Stimulated activated CD8-positive, alpha-beta memory T cell treated with anti-CD3 and anti-CD28 coated beads, Interleukin-15, amount 100 ng/mL, for 48 hours (primary cell): Measurements from ENCODE around the gene ASPSCR1.

Experiments
- DNase-seq, 2 donors: peaks; one replicate each; pipeline ENCODE4 v3.0.0-alpha.2; 2020; ENCODE audit warnings: low read depth in 2 of 2

Gene ASPSCR1

DNA sequence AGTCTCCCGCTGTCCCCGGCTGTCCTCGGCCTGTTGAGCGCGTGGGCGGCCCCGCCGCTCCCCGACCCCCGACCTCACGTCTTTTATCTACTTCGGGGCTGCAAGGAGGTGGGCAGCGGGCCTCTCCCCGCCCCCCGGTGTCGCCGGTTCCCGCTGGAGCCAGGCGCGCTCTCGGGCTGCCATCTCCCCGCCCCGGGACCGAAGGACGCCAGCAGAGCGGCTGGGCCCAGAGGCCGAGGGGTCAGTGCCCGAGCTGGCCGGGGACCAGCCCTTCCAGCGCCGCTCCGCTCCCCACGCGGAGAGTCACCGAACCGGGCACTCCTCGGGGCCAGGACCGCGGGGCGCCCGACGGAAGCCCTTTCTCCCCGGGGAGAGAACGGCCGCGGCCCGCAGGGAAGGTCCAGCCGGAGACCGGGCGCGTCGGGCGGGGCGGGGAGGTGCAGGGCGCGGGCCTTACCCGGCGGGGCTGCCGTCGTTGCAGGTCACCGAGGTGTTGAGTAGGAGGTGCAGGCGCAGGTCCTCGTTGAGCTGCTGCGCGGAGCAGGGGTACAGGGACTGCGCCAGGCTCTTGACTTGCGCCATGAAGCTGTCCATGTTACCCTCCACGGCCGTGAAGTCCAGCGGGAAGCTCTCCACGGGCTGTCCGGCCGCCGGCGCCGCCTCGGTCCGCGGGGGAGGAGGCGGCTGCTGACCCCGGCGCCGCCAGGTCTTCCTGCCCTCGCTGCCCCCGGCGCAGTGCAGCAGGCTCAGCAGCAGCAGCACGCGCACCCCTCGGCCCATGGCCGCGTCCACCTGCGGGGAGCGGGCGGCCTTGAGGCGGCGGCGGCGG lies 17.1 kb upstream of the ASPSCR1 start:
- DNase-seq: no peak

- no peak for DNase-seq
Measured at GRCh38 chr17:81961087-81961511, 16.3 kb upstream of the ASPSCR1 start, which contains the start of gene NOTUM. NOTUM (minus strand) TSS chr17:81961187; CDS start chr17:81960909, 278 bp downstream.

- DNase-seq: no peak
Measured at GRCh38 chr17:81961521-81962498, 15.6 kb upstream of the ASPSCR1 start.

- no peak for DNase-seq
Measured at GRCh38 chr17:81962499-81963441, 14.7 kb upstream of the ASPSCR1 start.

DNA sequence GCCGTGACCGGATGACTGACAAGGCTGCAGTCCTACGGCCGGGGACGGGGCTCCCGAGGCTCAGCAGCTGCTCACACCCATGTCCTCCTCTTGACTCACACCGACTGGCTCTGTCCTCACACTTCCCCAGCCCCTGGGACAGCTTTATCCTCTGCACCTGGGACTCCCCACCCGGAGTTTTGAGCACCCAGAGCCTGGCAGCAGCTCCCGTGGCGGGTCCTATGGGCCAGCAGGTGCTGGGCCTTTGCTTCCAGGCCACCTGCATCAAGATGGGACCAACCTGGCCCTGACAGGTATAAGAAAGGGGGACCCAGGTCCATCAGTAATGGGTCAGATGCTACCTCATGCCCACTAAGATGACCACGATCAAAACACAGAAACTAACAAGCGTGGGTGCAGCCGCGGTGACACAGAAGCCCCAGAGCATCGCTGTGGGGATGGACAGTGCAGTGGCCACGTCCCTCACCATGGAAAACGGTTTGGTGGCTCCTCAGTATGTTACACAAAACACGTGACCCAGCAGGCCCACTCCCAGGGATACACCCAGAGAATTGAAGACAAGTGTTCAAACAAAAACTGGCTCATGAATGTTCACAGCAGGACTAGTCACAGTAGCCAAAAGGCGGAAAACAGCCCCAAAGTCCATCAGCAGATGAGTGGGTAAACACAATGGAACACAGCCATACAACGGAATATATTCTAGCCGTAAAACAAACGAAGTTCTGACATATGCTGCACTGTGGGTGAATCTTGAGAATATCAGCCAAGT lies 13.2 kb upstream of the ASPSCR1 start:
- no peak for DNase-seq

DNA sequence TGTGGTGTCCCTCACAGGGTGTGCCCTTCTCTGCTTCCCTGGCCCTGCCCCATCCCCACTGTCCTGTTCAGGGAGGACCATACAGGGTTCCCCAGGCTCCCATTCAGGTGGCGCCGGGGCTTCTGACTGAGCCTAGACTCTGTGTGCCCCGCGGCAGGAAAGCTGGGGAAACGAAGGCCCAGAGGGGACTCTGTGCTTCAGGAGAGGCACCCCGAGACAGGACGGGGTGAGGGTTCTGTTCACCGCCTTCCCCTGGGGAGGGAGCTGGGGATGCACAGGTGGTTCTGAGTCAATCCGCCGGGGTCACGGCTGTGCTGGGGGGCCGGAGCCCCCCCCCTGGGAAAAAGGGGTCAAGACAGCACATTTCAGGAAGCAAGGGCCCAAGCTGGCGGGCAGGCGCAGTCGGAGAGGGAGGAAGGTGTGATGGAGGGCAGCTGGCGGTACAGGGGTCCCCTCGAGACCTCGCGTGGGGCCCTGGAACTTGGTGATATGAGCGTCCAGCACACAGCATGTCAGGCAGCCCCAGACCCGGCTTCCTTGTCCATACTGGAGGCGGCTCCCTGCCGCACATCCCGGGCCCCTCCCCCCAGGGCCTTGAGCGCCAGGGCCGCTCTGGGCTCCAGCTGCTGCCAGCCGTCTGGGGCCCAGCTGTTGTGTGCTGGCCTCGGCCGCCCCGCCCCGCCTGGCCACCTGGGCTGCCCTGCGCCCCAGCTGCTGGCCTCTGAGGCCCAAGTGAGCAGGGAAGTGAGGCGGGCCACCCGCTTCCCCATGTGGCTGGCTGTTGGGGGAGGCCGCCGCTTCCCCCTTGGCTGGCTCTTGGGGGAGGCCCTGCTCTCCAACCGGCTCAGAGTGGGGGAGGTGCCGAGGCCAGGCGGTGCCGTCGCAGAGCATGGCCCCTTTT lies 10.8 kb upstream of the ASPSCR1 start:
- DNase-seq: no peak

DNA sequence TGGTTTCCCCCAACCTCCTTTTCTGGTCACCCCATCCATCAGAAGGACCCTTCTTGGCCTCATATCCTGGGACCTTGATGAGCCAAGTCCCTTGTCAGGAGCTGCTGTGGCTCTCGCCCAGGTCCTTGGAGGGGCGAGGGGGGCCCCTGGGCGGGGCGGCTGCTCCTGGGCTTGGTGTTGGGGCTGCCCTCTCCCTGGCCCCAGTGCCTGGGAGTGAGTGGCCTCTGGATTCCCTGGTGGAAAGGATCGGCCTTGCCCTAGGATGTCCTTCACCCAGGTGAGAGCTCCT lies 10.2 kb upstream of the ASPSCR1 start:
- no peak for DNase-seq

GRCh38 chr17:81967533-81968395 lies 9.7 kb upstream of the ASPSCR1 start:
- DNase-seq: peak; percentile 81 to 83

- no peak for DNase-seq
Measured at GRCh38 chr17:81968396-81968745, 9.1 kb upstream of the ASPSCR1 start.

DNA sequence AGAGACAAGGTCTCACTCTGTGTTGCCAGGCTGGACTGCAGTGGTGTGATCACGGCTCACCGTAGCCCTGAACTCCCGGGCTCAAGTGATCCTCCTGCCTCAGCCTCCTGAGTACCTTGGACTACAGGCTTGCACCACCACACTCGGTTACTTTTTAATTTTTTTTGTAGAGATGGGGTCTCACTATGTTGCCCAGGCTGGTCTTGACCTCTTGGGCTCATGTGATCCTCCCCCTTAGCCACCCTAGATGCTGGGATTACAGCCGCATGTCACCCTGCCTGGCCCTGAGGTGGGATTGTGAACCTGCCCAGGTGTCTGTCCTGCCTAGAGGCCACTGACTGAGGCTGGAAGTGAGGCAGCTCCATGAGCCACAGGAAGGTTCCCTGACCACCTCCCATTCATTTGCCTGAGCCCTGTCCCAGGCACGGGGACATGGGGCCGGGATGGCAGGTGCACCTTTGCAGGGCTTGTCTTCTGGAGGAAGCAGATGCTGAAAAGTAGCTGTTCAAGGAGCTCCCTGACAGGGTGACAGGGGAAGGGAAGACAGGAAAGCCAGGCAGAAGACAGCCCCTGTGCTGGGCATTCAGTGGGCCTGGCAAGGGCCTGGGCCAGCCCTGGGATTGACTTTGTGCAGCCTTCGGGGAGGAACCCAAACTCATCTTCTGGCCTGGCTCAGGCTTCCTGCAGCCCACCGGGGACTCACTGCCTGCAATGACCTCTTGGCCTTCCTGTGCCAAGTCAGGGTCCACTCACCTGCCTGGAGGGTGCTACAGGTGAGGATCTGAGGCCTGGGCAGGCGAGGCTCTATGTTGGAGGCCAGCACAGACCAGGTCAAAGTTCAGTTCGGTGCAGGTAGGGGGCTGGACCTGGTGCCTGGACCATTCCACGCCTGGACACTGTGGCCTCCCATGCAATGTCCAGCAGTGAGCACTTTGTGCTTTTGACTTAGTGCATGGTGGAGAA lies 8.3 kb upstream of the ASPSCR1 start:
- no peak for DNase-seq

DNA sequence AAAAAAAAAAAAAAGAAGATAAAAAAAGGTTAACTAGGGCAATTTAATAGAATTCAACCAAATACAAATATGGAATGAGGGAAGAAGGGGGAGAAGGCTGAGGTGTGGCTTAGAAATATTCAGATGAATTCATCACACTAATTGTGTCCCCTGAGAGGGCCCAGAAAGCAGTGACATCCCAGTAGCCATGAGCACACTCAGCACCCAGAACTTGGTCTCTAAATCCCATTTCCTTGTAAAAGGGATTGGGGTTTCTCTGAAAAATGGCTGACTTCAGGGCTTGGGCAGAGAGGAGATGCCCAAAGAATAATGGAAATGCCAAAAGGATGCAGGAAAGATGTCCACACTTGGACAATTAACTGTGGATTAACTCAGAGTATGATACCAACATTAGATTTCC lies 4.0 kb upstream of the ASPSCR1 start:
- DNase-seq: no peak

DNA sequence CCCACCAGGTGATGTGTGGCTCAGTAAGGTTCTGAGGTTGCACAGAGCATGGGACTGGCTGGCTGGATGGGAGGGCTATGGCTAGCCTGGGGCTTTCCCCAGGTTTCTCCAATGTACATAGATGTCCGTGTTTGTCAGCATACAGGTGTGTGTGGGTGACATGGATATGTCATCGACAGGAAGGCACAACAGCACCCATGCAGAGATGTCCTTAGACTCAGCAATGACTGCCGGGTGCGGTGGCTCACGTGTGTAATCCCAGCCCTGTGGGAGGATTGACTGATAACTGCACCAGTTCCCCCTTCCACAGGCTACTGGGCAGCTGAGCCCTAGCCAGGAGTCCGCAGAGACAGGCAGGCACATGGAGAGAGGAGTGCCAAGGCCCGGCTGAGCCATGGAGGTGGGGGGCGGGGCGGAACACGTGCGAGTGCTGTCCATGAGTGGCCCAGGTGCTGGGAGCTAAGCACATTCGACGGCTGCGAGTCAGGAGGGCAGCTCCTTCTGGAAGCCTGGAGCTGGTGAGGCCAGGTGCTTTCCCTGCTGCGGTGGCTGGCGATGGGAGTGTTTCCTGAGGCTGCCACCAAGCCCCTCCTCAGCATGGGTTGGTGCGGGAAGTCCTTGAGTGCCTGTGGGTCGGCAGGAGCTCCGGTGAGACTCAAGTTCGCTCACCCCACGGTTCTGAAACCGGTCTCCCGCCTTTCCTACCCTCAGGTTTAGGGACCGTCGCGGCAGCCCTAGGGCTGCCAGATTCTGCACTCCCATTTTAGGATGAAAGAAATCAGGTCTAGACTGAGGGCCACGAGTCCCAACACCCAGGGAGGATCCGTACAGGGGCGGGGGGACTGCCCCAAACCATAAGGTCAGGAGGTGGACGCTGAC lies 858 bp upstream of the ASPSCR1 start:
- no peak for DNase-seq

DNA sequence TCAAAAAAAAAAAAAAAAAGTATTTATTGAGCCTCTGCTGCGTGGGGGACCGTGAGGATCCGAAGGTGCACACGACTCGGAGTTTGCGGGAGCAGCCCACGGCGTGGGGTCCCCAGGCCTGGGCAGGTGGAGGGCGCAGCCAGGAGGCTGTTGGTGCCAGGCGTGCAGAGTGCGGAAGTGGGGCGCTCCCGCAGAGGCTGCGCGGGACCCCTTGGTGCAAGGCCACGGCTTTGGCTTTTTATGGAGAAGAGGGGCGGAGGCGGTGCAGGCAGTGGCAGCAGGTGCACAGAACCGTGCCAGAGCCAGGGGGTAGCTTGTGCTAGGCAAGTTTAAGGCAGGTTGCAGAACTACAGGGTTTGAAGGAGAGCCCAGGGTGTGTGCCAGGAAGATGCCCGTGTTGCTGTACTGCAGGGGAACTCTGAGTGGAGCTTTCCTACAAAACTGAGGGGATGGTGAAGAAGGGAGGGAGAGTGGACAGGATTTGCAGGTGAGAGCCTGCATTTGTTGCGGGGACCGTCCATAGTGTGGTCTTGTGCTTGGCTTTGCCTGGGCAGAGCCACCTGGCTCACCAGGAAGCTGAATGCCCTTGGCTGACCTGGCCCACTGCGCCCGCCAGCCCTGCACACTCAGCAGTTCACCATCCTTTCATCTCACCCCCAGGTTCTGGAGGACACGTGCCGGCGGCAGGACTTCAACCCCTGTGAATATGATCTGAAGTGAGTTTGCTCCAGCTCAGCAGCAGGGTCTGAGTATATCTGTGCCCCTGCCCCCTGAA lies 1.3 kb downstream of the ASPSCR1 start:
- no peak for DNase-seq

DNA sequence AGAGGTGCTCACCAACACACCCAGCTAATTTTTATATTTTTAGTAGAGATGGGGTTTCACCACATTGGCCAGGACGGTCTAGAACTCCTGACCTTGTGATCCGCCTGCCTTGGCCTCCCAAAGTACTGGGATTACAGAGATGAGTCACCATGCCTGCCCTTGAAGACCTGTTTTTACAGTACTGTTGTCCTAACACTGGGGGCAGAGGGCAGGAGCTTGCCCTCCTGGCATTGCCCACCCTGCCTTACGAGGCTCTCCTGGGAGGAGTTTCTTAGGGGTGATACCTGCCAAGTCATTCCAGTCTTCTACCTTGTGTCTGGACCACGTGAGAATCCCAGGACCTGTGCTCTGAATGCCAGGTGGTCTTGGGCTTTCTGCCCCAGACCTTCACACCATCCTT lies 2.7 kb downstream of the ASPSCR1 start:
- no peak for DNase-seq

DNA sequence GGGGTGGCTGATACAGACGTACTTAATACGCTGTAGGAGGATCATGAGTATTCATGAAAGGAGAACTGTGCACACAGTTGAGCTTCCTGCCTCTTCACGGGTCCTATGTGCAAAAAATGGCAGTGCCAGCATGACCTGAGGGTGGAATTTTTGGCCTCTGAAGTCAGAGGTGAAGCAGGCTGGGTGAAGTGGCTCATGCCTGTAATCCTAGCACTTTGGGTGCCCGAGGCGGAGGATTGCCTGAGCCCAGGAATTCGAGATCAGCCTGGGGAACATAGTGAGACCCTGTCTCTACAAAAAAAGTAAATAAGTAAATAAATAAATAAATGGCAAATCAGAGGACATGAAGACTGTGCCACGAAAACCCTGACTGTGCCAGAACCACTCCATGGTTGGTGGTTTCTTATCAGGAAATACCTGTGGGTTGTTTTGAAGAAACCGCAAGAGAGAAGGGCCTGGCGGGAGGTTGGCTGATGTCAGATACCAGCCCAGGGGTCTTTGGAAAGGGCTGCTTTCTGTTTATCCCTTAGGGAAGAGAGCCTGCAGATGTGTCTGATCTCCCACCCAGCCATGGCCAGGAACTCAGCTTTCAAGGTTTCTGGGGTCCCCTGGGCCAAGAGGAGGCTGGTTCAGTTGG lies 3.4 kb downstream of the ASPSCR1 start:
- DNase-seq: no peak
